Panc1 (cell line): ENCODE data around the gene TEAD2. TPM values are rescaled to one million over a fixed set of nuclear protein-coding genes. Genes with fewer than 3 reads are reported as not detected.

Experiments
- ATAC-seq: fragments of 200-7000 bp; cut with Tn5 transposase; 2 replicates; pipeline ENCODE4 v1.9.1; 2020; ENCODE audit warnings: mild to moderate bottlenecking, moderate library complexity
- BruUV-seq: library from RNA; stranded (reverse); fragments of 400-500 nt; replicated peaks from 2 replicates; lab custom pipeline; 2021; lab: Mats Ljungman, UMichigan
- CTCF ChIA-PET: fragments of 300-600 bp; sonication (Branson Sonifier 250); formaldehyde crosslinking; loops from one replicate; lab custom pipeline; 2022; ENCODE audit warnings: antibody characterized with exemption; lab: Charles Lee
- POLR2A ChIA-PET: fragments of 300-600 bp; sonication (Branson Sonifier 250); formaldehyde crosslinking; loops from one replicate; lab custom pipeline; 2022; ENCODE audit warnings: antibody characterized with exemption; lab: Charles Lee
- DNase-seq: peaks from one replicate; pipeline ENCODE4 v3.0.0-alpha.2; 2010; ENCODE audit warnings: low read depth, low spot score
- H3K27ac ChIP-seq: 2 replicates; pipeline ENCODE4 v1.5.1; 2011; ENCODE audit warnings: mild to moderate bottlenecking, low read length, inconsistent platforms
- H3K27me3 ChIP-seq: fragments of 200-500 bp; sonication (Bioruptor generic); 2 replicates; pipeline ENCODE4 v1.6.0; 2014; ENCODE audit warnings: low read length, inconsistent platforms; ENCODE audit not compliant: control insufficient read depth, insufficient read depth
- H3K36me3 ChIP-seq: fragments of 200-500 bp; sonication (Bioruptor generic); 2 replicates; pipeline ENCODE4 v1.5.1; 2014; ENCODE audit warnings: inconsistent platforms, mild to moderate bottlenecking, low read length, moderate library complexity; ENCODE audit not compliant: control insufficient read depth, insufficient read depth
- H3K4me1 ChIP-seq: 2 replicates; pipeline ENCODE4 v1.5.1; 2011; ENCODE audit warnings: inconsistent platforms, mild to moderate bottlenecking, low read length, moderate library complexity; ENCODE audit not compliant: control insufficient read depth, insufficient read depth
- H3K4me3 ChIP-seq, 2 experiments: 2 replicates each; pipeline ENCODE4 v1.5.1; 2011 to 2012; ENCODE audit warnings: low read depth in 2 of 2, low read length in 2 of 2, mild to moderate bottlenecking in 2 of 2, inconsistent platforms in 1 of 2, moderate library complexity in 1 of 2
- H3K9me3 ChIP-seq: fragments of 200-500 bp; sonication (Bioruptor generic); 2 replicates; pipeline ENCODE4 v1.5.1; 2014; ENCODE audit warnings: low read depth, mild to moderate bottlenecking, inconsistent platforms, low read length, moderate library complexity; ENCODE audit not compliant: control insufficient read depth, insufficient read depth
- CTCF ChIP-seq: fragments of 450-650 bp; IDR thresholded peaks from 2 replicates; pipeline ENCODE4 v1.5.1; 2017; ENCODE audit warnings: mild to moderate bottlenecking
- POLR2AphosphoS5 ChIP-seq: IDR thresholded peaks from 2 replicates; pipeline ENCODE4 v1.6.1; 2012; ENCODE audit warnings: mild to moderate bottlenecking, low read depth, low read length, moderate library complexity
- REST ChIP-seq, 2 experiments: IDR thresholded peaks; 2 replicates each; pipeline ENCODE4 v1.6.1; 2011 to 2012; ENCODE audit warnings: low read depth in 2 of 2, control low read depth in 1 of 2, low read length in 1 of 2, mild to moderate bottlenecking in 1 of 2, moderate library complexity in 1 of 2; ENCODE audit not compliant: insufficient read depth in 1 of 2
- SIN3A ChIP-seq: IDR thresholded peaks from 2 replicates; pipeline ENCODE4 v1.6.1; 2012; ENCODE audit warnings: low read depth, mild to moderate bottlenecking, low read length, moderate library complexity, borderline replicate concordance; ENCODE audit not compliant: insufficient read depth
- TCF7L2 ChIP-seq: IDR thresholded peaks from 2 replicates; pipeline ENCODE4 v1.6.1; 2011; ENCODE audit warnings: mild to moderate bottlenecking, low read depth, low read length, inconsistent platforms
- in situ Hi-C: cut with HindIII; loops from 2 replicates; pipeline ENCODE4 v1.10.0; 2016; ENCODE audit warnings: low sequenced_read_pairs, low pct_unique_long_range_greater_than_20kb
- intact Hi-C: fragments of 100-400 bp; cut with micrococcal nuclease; formaldehyde crosslinking; loops from one replicate; pipeline ENCODE4 v1.10.0; 2022; ENCODE audit not compliant: unreplicated experiment
- total RNA-seq: library from RNA; stranded (reverse); gene quantifications from one replicate; pipeline ENCODE4 v1.2.1, GENCODE V29; 2021; ENCODE audit not compliant: unreplicated experiment

Gene TEAD2
- total RNA-seq, 1 experiment from 2014 or later, result 31.9 TPM

- Histone ChIP-seq H3K9me3 (peaks cover 8% of the 10 kb centered on the region; the same call in 1 of the 2 replicates), H3K36me3 (no peaks in the 10 kb centered on the region), H3K27ac (no peak overlapping the region), H3K4me3 (no peak overlapping the region), H3K4me1 (no peaks in the 10 kb centered on the region), H3K27me3 (no peaks in the 10 kb centered on the region)
- ChIA-PET POLR2A (no interaction called here), CTCF (no interaction called here)
- DNase-seq, result no peak
- ATAC-seq, result no peak
- TF ChIP-seq CTCF, result no peak
- no peak for TF ChIP-seq SIN3A
- TF ChIP-seq POLR2AphosphoS5, result no peak
- no peak for TF ChIP-seq TCF7L2
- no peak for TF ChIP-seq REST (IDR thresholded peaks at IDR 0.05; ENCODE audit: insufficient read depth in 1 of 2, low read depth in 2 of 2, low read length in 1 of 2)
- intact Hi-C loops (no loop called here), in situ Hi-C loops (no loop called here)
- no TSS peak for BruUV-seq
These were observed 21.4 kb upstream of the TEAD2 start for GRCh38 chr19:49383599-49383998.

GRCh38 chr19:49382639-49383038, 20.4 kb upstream of the TEAD2 start:
- DNase-seq, result no peak
- H3K27me3 ChIP-seq, result no peaks in the 10 kb centered on the region
- intact Hi-C loops (no loop called here), in situ Hi-C loops (no loop called here)
- no TSS peak for BruUV-seq
- ChIA-PET POLR2A (no interaction called here), CTCF (no interaction called here)
- no peaks in the 10 kb centered on the region for H3K36me3 ChIP-seq
- H3K9me3 ChIP-seq, result peaks cover 8% of the 10 kb centered on the region; the same call in 1 of the 2 replicates
- TF ChIP-seq SIN3A, result no peak
- TF ChIP-seq CTCF, result no peak
- no peak for TF ChIP-seq TCF7L2
- TF ChIP-seq POLR2AphosphoS5, result no peak
- no peak for TF ChIP-seq REST (IDR thresholded peaks at IDR 0.05; ENCODE audit: insufficient read depth in 1 of 2, low read depth in 2 of 2, low read length in 1 of 2)
- no peak for ATAC-seq
- no peak overlapping the region for H3K4me3 ChIP-seq
- H3K4me1 ChIP-seq, result no peaks in the 10 kb centered on the region
- H3K27ac ChIP-seq, result no peak overlapping the region
